K562 (cell line): Measurements from ENCODE around the gene SLC7A4. TPM values are rescaled to one million over a fixed set of nuclear protein-coding genes. Genes with fewer than 3 reads are reported as not detected.

Experiments
- ATF7 ChIP-seq: fragments of 450-650 bp; IDR thresholded peaks from 2 replicates; pipeline ENCODE4 v1.7.1; 2014; ENCODE audit warnings: mild to moderate bottlenecking, moderate library complexity
- HCFC1 ChIP-seq: IDR thresholded peaks from 2 replicates; pipeline ENCODE4 v1.6.1; 2012; ENCODE audit warnings: low read depth, low read length, improper control_type of control experiment
- HNRNPK ChIP-seq: fragments of 200-400 bp; formaldehyde crosslinking; IDR thresholded peaks from one replicate; pipeline ENCODE4 v1.6.1; 2018; ENCODE audit warnings: mild to moderate bottlenecking, low read depth, low read length; ENCODE audit not compliant: poor library complexity, severe bottlenecking
- JUN ChIP-seq, 2 experiments: sonication (generic) in 1 of 2; formaldehyde crosslinking in 1 of 2; IDR thresholded peaks; 2 replicates each; pipeline versions ENCODE4 v1.6.1 to v1.8.0; 2012 to 2022; ENCODE audit warnings: borderline replicate concordance in 2 of 2, mild to moderate bottlenecking in 2 of 2, improper control_type of control experiment in 1 of 2, low read depth in 1 of 2, low read length in 1 of 2, missing genetic modification reagents in 1 of 2
- NR2C1 ChIP-seq, 2 experiments: fragments of 450-650 bp; IDR thresholded peaks; 2 replicates each; pipeline ENCODE4 v1.6.1; 2017; ENCODE audit warnings: mild to moderate bottlenecking in 2 of 2, antibody characterized with exemption in 1 of 2, inconsistent platforms in 1 of 2, missing compliant biosample characterization in 1 of 2, missing genetic modification characterization in 1 of 2
- PURB ChIP-seq: sonication (generic); formaldehyde crosslinking; IDR thresholded peaks from 2 replicates; pipeline ENCODE4 v1.9.0; 2021; ENCODE audit warnings: low read depth, mild to moderate bottlenecking, missing genetic modification reagents
- RB1 ChIP-seq: fragments of 450-650 bp; IDR thresholded peaks from 2 replicates; pipeline ENCODE4 v1.6.1; 2017; ENCODE audit warnings: low read depth, mild to moderate bottlenecking
- SPI1 ChIP-seq: IDR thresholded peaks from 2 replicates; pipeline ENCODE4 v1.6.1; 2011; ENCODE audit warnings: low read depth, low read length, control low read depth, borderline replicate concordance
- TAL1 ChIP-seq: fragments of 450-650 bp; IDR thresholded peaks from 2 replicates; pipeline ENCODE4 v1.6.1; 2016; ENCODE audit warnings: mild to moderate bottlenecking
- ZNF232 ChIP-seq: sonication (generic); formaldehyde crosslinking; IDR thresholded peaks from 2 replicates; pipeline ENCODE4 v1.8.0; 2022; ENCODE audit warnings: mild to moderate bottlenecking, missing genetic modification reagents
- ZNF589 ChIP-seq: fragments of 200-800 bp; sonication (Bioruptor generic); IDR thresholded peaks from 2 replicates; pipeline ENCODE4 v1.6.1; 2016; ENCODE audit warnings: low read depth, missing genetic modification characterization, missing compliant biosample characterization
- polyA plus RNA-seq, 8 experiments: library from polyadenylated mRNA; depleted of rRNA in 4 of 8; stranded (reverse) in 5 of 8; unstranded in 3 of 8; fragments of >200 nt; fragmentation: Nextera tagmentation in 2 of 8; fragmentation: Illumina TruSeq in 1 of 8; extraction: Ambion mirVana in 2 of 8; extraction: Trizol in 1 of 8; gene quantifications; 2 replicates each; pipeline versions ENCODE4 v1.2.1 to v1.2.3, GENCODE V29; 2011 to 2014; ENCODE audit warnings: inconsistent platforms in 1 of 8, missing spikeins in 1 of 8
- total RNA-seq, 7 experiments: library from RNA; depleted of rRNA in 6 of 7; stranded (reverse); fragments of >200 nt in 6 of 7; fragmentation: Illumina TruSeq in 2 of 7; extraction: Trizol in 2 of 7; gene quantifications; 2 replicates each; pipeline versions ENCODE4 v1.2.1 to v1.2.3, GENCODE V29; 2011 to 2021; ENCODE audit warnings: low replicate concordance in 1 of 7
- TF ChIP-seq, protein P1 (sequence below): fragments of 450-650 bp; IDR thresholded peaks from 2 replicates; pipeline ENCODE4 v1.6.1; 2018; ENCODE audit not compliant: partially characterized antibody
- TF ChIP-seq, protein P2 (sequence below): sonication (generic); formaldehyde crosslinking; IDR thresholded peaks from 2 replicates; pipeline ENCODE4 v1.5.0; 2020; ENCODE audit warnings: missing genetic modification reagents
- TF ChIP-seq, protein P3 (sequence below), 2 experiments: IDR thresholded peaks; 2 replicates each; pipeline ENCODE4 v1.6.1; 2012; ENCODE audit warnings: improper control_type of control experiment in 2 of 2, low read depth in 2 of 2, low read length in 2 of 2, borderline replicate concordance in 1 of 2
- TF ChIP-seq, protein P4 (sequence below): sonication (generic); formaldehyde crosslinking; IDR thresholded peaks from 2 replicates; pipeline ENCODE4 v1.8.0; 2022; ENCODE audit warnings: mild to moderate bottlenecking, missing genetic modification reagents, borderline replicate concordance
- TF ChIP-seq, protein P5 (sequence below): fragments of 450-650 bp; IDR thresholded peaks from 2 replicates; pipeline ENCODE4 v1.6.1; 2016; ENCODE audit warnings: borderline replicate concordance

Gene SLC7A4
- total and polyA plus RNA-seq, 9 of the 15 experiments (the other 6 are each of a cell fraction or from before 2014, with no cell fraction given): not detected

DNA sequence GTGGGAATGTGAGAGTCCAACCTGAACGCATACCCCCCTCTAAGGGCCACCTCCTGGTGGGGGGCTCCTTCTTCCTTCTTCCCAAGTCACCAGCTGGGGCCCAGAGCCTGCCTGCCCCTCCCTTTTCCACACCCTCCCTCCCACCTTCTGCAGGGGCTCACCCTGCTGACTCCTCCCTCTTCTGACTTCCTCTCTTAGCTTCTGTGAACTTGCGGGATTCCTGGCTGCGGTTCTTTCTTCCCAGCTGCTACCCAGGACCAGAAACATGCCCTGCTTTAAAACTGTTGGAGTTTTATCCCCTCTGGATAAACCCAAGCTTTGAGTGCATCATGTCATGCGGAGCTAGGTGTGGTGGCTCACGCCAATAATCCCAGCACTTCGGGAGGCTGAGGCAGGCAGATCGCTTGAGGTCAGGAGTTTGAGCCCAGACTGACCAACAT is 23.5 kb upstream of the SLC7A4 start (continued):
- TF ChIP-seq, protein P1, sequence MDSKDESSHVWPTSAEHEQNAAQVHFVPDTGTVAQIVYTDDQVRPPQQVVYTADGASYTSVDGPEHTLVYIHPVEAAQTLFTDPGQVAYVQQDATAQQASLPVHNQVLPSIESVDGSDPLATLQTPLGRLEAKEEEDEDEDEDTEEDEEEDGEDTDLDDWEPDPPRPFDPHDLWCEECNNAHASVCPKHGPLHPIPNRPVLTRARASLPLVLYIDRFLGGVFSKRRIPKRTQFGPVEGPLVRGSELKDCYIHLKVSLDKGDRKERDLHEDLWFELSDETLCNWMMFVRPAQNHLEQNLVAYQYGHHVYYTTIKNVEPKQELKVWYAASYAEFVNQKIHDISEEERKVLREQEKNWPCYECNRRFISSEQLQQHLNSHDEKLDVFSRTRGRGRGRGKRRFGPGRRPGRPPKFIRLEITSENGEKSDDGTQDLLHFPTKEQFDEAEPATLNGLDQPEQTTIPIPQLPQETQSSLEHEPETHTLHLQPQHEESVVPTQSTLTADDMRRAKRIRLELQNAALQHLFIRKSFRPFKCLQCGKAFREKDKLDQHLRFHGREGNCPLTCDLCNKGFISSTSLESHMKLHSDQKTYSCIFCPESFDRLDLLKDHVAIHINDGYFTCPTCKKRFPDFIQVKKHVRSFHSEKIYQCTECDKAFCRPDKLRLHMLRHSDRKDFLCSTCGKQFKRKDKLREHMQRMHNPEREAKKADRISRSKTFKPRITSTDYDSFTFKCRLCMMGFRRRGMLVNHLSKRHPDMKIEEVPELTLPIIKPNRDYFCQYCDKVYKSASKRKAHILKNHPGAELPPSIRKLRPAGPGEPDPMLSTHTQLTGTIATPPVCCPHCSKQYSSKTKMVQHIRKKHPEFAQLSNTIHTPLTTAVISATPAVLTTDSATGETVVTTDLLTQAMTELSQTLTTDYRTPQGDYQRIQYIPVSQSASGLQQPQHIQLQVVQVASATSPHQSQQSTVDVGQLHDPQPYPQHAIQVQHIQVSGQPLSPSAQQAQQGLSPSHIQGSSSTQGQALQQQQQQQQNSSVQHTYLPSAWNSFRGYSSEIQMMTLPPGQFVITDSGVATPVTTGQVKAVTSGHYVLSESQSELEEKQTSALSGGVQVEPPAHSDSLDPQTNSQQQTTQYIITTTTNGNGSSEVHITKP: no peak
- no peak; the same call in 1 of the 2 replicates for TF ChIP-seq ATF7
- 0 out of 2 replicates have a peak, but pooled peaks have one; percentile 18 for TF ChIP-seq JUN (IDR thresholded peaks at IDR 0.05; ENCODE audit: borderline replicate concordance, low read depth, low read length)
- no peak for TF ChIP-seq JUN (CRISPR knock-in tag; IDR thresholded peaks at IDR 0.05; ENCODE audit: borderline replicate concordance)
- TF ChIP-seq, protein P2, sequence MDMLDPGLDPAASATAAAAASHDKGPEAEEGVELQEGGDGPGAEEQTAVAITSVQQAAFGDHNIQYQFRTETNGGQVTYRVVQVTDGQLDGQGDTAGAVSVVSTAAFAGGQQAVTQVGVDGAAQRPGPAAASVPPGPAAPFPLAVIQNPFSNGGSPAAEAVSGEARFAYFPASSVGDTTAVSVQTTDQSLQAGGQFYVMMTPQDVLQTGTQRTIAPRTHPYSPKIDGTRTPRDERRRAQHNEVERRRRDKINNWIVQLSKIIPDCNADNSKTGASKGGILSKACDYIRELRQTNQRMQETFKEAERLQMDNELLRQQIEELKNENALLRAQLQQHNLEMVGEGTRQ (CRISPR knock-in tag): no peak
- no peak for TF ChIP-seq ZNF589 (CRISPR knock-in tag)
- TF ChIP-seq, protein P3, sequence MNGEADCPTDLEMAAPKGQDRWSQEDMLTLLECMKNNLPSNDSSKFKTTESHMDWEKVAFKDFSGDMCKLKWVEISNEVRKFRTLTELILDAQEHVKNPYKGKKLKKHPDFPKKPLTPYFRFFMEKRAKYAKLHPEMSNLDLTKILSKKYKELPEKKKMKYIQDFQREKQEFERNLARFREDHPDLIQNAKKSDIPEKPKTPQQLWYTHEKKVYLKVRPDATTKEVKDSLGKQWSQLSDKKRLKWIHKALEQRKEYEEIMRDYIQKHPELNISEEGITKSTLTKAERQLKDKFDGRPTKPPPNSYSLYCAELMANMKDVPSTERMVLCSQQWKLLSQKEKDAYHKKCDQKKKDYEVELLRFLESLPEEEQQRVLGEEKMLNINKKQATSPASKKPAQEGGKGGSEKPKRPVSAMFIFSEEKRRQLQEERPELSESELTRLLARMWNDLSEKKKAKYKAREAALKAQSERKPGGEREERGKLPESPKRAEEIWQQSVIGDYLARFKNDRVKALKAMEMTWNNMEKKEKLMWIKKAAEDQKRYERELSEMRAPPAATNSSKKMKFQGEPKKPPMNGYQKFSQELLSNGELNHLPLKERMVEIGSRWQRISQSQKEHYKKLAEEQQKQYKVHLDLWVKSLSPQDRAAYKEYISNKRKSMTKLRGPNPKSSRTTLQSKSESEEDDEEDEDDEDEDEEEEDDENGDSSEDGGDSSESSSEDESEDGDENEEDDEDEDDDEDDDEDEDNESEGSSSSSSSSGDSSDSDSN (IDR thresholded peaks at IDR 0.05; ENCODE audit: borderline replicate concordance in 1 of 2, low read depth in 2 of 2, low read length in 2 of 2): 0 out of 4 replicates have a peak, but pooled peaks of 1 of the 2 experiments have one; percentile 59
- TF ChIP-seq ZNF232: no peak
- TF ChIP-seq TAL1: no peak
- TF ChIP-seq SPI1: peak; percentile 99
- no peak for TF ChIP-seq PURB (CRISPR knock-in tag)
- no peak for TF ChIP-seq RB1
- TF ChIP-seq, protein P4, sequence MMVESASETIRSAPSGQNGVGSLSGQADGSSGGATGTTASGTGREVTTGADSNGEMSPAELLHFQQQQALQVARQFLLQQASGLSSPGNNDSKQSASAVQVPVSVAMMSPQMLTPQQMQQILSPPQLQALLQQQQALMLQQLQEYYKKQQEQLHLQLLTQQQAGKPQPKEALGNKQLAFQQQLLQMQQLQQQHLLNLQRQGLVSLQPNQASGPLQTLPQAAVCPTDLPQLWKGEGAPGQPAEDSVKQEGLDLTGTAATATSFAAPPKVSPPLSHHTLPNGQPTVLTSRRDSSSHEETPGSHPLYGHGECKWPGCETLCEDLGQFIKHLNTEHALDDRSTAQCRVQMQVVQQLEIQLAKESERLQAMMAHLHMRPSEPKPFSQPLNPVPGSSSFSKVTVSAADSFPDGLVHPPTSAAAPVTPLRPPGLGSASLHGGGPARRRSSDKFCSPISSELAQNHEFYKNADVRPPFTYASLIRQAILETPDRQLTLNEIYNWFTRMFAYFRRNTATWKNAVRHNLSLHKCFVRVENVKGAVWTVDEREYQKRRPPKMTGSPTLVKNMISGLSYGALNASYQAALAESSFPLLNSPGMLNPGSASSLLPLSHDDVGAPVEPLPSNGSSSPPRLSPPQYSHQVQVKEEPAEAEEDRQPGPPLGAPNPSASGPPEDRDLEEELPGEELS (CRISPR knock-in tag): no peak
- TF ChIP-seq, protein P5, sequence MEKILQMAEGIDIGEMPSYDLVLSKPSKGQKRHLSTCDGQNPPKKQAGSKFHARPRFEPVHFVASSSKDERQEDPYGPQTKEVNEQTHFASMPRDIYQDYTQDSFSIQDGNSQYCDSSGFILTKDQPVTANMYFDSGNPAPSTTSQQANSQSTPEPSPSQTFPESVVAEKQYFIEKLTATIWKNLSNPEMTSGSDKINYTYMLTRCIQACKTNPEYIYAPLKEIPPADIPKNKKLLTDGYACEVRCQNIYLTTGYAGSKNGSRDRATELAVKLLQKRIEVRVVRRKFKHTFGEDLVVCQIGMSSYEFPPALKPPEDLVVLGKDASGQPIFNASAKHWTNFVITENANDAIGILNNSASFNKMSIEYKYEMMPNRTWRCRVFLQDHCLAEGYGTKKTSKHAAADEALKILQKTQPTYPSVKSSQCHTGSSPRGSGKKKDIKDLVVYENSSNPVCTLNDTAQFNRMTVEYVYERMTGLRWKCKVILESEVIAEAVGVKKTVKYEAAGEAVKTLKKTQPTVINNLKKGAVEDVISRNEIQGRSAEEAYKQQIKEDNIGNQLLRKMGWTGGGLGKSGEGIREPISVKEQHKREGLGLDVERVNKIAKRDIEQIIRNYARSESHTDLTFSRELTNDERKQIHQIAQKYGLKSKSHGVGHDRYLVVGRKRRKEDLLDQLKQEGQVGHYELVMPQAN: no peak
- no peak for TF ChIP-seq HNRNPK
- no peak for TF ChIP-seq NR2C1 (IDR thresholded peaks at IDR 0.05)
- no peak for TF ChIP-seq NR2C1 (tag; IDR thresholded peaks at IDR 0.05)
- TF ChIP-seq HCFC1: peak; percentile 34; the same call in 1 of the 2 replicates
